Cardiac muscle cell (in vitro differentiated cells and primary cell): ENCODE measurements around the gene SYT7. TPM values are rescaled to one million over a fixed set of nuclear protein-coding genes. Genes with fewer than 3 reads are reported as not detected.

ENCODE experiments used
- DNase-seq, 2 donors: peaks; one replicate each; pipeline versions ENCODE4 v3.0.0 to v3.0.0-alpha.2; 2010 to 2017; ENCODE audit warnings: low read depth in 1 of 2, low spot score in 1 of 2
- H3K27ac ChIP-seq: fragments of 200-600 bp; sonication (generic); 2 replicates; pipeline ENCODE4 v1.5.1; 2016
- H3K27me3 ChIP-seq: fragments of 200-600 bp; sonication (generic); 2 replicates; pipeline ENCODE4 v1.6.0; 2016; ENCODE audit warnings: control low read depth
- H3K36me3 ChIP-seq: fragments of 200-600 bp; sonication (generic); 2 replicates; pipeline ENCODE4 v1.5.1; 2016; ENCODE audit warnings: control low read depth
- H3K4me1 ChIP-seq: fragments of 200-600 bp; sonication (generic); 2 replicates; pipeline ENCODE4 v1.8.1; 2017; ENCODE audit warnings: low read depth, mild to moderate bottlenecking, mixed run types
- H3K4me3 ChIP-seq: fragments of 200-600 bp; sonication (generic); 2 replicates; pipeline ENCODE4 v1.5.1; 2016; ENCODE audit warnings: mild to moderate bottlenecking
- H3K9me3 ChIP-seq: fragments of 200-600 bp; sonication (generic); 2 replicates; pipeline ENCODE4 v1.5.1; 2017; ENCODE audit warnings: low read depth, mild to moderate bottlenecking, control low read depth
- polyA plus RNA-seq: library from polyadenylated mRNA; unstranded; fragments of >200 nt; fragmentation: Nextera tagmentation; extraction: Ambion mirVana; gene quantifications from 2 replicates; pipeline ENCODE4 v1.2.1, GENCODE V29; 2016
- total RNA-seq: library from RNA; depleted of rRNA; stranded (reverse); fragments of >200 nt; gene quantifications from 2 replicates; pipeline ENCODE4 v1.2.3, GENCODE V29; 2016
- TF ChIP-seq, protein P1 (sequence below): IDR thresholded peaks from 2 replicates; pipeline ENCODE4 v1.5.1; 2012; ENCODE audit warnings: low read depth, mild to moderate bottlenecking, low read length

Gene SYT7
- total and polyA plus RNA-seq, 2 experiments from 2014 or later, result 6.3 to 12.1 TPM

DNA sequence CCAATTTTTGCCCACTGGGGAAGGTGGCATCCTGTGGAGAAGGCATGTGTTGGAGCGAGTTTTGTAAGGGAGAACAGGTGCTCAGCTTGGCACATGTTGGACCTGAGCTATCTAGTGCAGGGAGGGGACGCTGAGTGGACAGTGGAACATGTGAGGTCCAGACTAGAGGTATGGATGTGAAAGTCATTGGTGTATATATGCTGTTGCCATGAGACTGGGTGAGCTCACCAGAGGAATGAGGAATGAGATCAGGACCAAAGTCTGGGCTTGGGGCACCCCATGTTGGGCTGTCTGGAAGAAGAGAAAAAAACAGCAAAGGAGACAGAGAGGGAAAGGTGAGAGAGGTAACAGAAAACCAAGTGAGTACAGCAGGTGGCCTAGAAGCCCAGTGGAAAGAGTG, 12.3 kb upstream of the SYT7 start:
- H3K9me3 ChIP-seq, result no peaks in the 10 kb centered on the region

DNA sequence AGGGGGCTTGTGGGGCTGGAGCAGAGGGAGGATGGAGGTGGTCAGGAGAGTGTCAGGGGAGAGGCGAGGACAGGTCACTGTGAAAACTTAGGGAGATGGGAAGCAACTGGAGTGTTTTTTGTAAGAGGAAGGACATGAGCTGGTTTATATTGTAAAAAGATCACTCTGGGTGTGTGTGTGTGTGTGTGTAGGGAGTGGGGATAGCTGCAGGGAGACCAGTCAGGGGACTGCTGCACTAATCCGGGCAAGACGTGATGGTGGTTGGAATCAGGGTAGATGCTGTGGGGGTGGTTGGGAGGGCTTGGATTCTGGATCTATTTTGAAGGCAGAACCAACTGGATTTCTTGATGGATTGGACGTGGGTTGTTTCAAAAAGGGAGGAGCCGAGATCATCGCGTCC, 11.3 kb upstream of the SYT7 start:
- no peak overlapping the region for H3K4me3 ChIP-seq
- no peaks in the 10 kb centered on the region for H3K9me3 ChIP-seq
- no peak for DNase-seq
- peaks cover 24% of the 10 kb centered on the region for H3K27me3 ChIP-seq
- H3K4me1 ChIP-seq, result peaks cover 2% of the 10 kb centered on the region
- no peak overlapping the region for H3K27ac ChIP-seq
- TF ChIP-seq, protein P1, sequence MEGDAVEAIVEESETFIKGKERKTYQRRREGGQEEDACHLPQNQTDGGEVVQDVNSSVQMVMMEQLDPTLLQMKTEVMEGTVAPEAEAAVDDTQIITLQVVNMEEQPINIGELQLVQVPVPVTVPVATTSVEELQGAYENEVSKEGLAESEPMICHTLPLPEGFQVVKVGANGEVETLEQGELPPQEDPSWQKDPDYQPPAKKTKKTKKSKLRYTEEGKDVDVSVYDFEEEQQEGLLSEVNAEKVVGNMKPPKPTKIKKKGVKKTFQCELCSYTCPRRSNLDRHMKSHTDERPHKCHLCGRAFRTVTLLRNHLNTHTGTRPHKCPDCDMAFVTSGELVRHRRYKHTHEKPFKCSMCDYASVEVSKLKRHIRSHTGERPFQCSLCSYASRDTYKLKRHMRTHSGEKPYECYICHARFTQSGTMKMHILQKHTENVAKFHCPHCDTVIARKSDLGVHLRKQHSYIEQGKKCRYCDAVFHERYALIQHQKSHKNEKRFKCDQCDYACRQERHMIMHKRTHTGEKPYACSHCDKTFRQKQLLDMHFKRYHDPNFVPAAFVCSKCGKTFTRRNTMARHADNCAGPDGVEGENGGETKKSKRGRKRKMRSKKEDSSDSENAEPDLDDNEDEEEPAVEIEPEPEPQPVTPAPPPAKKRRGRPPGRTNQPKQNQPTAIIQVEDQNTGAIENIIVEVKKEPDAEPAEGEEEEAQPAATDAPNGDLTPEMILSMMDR, result no peak
- H3K36me3 ChIP-seq, result no peaks in the 10 kb centered on the region

More for the DNA sequence above, 12.3 kb upstream of the SYT7 start:
- Histone ChIP-seq H3K36me3 (no peaks in the 10 kb centered on the region), H3K4me3 (no peak overlapping the region), H3K27me3 (peaks cover 23% of the 10 kb centered on the region), H3K4me1 (no peaks in the 10 kb centered on the region), H3K27ac (no peak overlapping the region)
- no peak for DNase-seq
- TF ChIP-seq, protein P1, result no peak

DNA sequence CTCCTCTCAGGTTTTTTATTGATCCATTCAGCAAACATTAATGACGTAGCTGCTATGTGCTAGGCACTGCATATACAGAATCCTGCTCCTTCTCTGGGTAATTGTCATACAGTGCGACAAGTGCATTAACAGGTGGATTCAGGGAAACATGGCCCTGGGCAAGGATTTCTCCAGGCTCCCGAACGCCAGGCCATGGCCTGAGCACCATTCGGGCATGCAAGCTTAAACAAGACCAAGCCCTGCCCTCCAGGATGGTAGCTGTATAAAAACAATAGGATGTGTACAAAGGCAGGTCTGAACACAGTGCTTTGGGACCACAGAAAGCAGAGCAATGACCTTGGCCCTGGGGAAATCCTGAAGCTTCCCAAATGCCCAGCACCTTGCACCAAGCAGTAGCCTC, 9.1 kb upstream of the SYT7 start:
- H3K4me1 ChIP-seq, result peaks cover 6% of the 10 kb centered on the region
- H3K27ac ChIP-seq, result no peak overlapping the region
- peaks cover 24% of the 10 kb centered on the region for H3K27me3 ChIP-seq
- no peak overlapping the region for H3K4me3 ChIP-seq
- H3K9me3 ChIP-seq, result no peaks in the 10 kb centered on the region
- H3K36me3 ChIP-seq, result no peaks in the 10 kb centered on the region
- TF ChIP-seq, protein P1, result no peak
- DNase-seq, result no peak

DNA sequence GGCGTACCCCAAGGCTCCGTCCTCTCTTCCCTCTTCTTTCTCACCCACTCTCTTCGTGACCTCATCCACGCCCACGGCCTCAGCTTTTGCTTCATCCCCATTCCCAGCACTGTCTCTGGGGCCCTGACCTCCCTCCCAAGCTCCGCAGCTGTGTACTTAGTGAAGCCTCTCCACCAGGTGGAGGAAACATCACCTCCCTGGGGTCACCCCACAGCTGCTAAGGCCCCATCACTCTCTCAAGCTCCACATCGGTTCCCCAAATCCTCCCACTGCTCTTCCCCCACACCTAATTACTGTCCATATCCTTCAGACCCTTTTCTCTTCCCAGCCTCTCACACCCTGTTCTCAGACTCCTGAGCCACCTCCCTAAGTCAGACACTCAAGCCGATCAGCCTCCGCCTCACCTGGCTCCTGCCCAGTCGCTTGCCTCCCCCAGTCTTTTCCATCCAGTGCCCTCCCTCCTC, 7.9 kb upstream of the SYT7 start:
- DNase-seq, result no peak
- Histone ChIP-seq H3K27me3 (peaks cover 24% of the 10 kb centered on the region), H3K4me1 (peaks cover 6% of the 10 kb centered on the region), H3K36me3 (no peaks in the 10 kb centered on the region), H3K4me3 (no peak overlapping the region), H3K9me3 (no peaks in the 10 kb centered on the region), H3K27ac (no peak overlapping the region)
- TF ChIP-seq, protein P1, result no peak

DNA sequence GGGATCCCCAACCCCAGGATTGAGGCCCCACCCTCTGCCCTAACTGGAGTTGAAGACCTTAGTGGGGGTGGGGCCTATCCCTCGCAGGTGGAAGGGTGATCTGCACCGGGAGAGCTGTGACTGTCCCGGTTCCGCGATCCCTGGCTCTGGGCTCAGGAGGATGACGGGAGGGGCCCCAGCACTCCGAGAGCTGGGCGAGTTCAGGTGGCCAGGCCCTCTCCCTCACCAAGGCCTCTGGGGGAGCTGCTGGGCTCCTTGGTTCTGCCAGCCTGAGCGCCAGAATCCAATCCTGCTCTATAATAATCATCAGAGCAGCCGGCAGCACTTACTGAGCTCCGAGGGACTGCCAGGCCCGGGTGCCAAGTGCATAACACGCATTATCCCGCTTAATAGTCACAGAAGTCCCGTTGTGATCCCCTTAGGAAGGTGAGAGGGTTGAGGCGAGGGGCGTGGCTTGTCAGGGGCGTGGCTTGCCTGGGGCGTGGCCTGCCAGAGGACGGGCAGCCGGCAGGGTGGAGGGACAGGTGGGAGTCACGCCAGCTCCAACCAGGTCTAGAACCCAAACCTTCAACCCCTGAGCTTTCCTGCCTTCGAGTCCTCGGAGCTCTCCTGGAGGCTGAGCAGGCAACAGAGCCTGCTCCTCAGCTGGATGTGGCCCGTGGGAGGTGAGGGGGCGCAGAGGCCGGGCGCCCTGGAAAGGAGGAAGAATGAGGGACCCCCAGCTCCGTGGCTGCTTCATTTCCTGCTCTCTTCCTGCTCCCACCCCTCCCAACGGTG, 7.3 kb upstream of the SYT7 start:
- Histone ChIP-seq H3K4me3 (peak overlapping the region; percentile 20), H3K27ac (no peak overlapping the region), H3K36me3 (no peaks in the 10 kb centered on the region), H3K4me1 (peaks cover 9% of the 10 kb centered on the region), H3K9me3 (no peaks in the 10 kb centered on the region), H3K27me3 (peaks cover 24% of the 10 kb centered on the region)
- TF ChIP-seq, protein P1, result peak; percentile 31
- peak in 1 of 2 donors; percentile 33 for DNase-seq
